PC-9 (cell line): ENCODE results near the gene SH3TC1. TPM values are rescaled to one million over a fixed set of nuclear protein-coding genes. Genes with fewer than 3 reads are reported as not detected.

Experiments used
- BruUV-seq: library from RNA; stranded (reverse); fragments of 400-500 nt; replicated peaks from 2 replicates; lab custom pipeline; 2021; lab: Mats Ljungman, UMichigan
- CTCF ChIA-PET: fragments of 300-600 bp; sonication (Branson Sonifier 250); formaldehyde crosslinking; loops from one replicate; lab custom pipeline; 2022; ENCODE audit warnings: antibody characterized with exemption; lab: Charles Lee
- POLR2A ChIA-PET: fragments of 300-600 bp; sonication (Branson Sonifier 250); formaldehyde crosslinking; loops from one replicate; lab custom pipeline; 2022; ENCODE audit warnings: antibody characterized with exemption; ENCODE audit not compliant: unreplicated experiment; lab: Charles Lee
- DNase-seq, 2 experiments: peaks; one replicate each; pipeline versions ENCODE4 v3.0.0 to v3.0.0-alpha.2; 2015 to 2022; ENCODE audit warnings: mixed read lengths in 1 of 2
- H2AFZ ChIP-seq: fragments of 200-600 bp; sonication (generic); 2 replicates; pipeline ENCODE4 v1.8.1; 2017; ENCODE audit warnings: antibody characterized with exemption
- H3F3A ChIP-seq: fragments of 200-600 bp; sonication (generic); 2 replicates; pipeline ENCODE4 v1.8.1; 2017; ENCODE audit warnings: antibody characterized with exemption, mild to moderate bottlenecking, low read depth; ENCODE audit not compliant: insufficient read depth
- H3K27ac ChIP-seq: fragments of 200-600 bp; sonication (generic); 2 replicates; pipeline ENCODE4 v1.6.1; 2016; ENCODE audit warnings: mixed run types
- H3K27me3 ChIP-seq: fragments of 200-600 bp; sonication (generic); 2 replicates; pipeline ENCODE4 v1.6.1; 2016; ENCODE audit warnings: low read depth, mixed run types; ENCODE audit not compliant: insufficient read depth
- H3K36me3 ChIP-seq: fragments of 200-600 bp; sonication (generic); 2 replicates; pipeline ENCODE4 v1.6.1; 2016; ENCODE audit warnings: low read depth, mixed run types
- H3K4me1 ChIP-seq: fragments of 200-600 bp; sonication (generic); replicated peaks from 2 replicates; pipeline ENCODE4 v1.6.1; 2016; ENCODE audit warnings: mixed run types; ENCODE audit not compliant: insufficient read depth
- H3K4me2 ChIP-seq: fragments of 200-600 bp; sonication (generic); 2 replicates; pipeline ENCODE4 v1.6.1; 2017; ENCODE audit warnings: mixed run types
- H3K4me3 ChIP-seq: fragments of 200-600 bp; sonication (generic); 2 replicates; pipeline ENCODE4 v1.6.1; 2016; ENCODE audit warnings: mixed run types
- H3K79me2 ChIP-seq: fragments of 200-600 bp; sonication (generic); 2 replicates; pipeline ENCODE4 v1.6.1; 2017; ENCODE audit warnings: low read depth, mixed run types
- H3K9me2 ChIP-seq: fragments of 200-600 bp; sonication (generic); 2 replicates; pipeline ENCODE4 v1.8.1; 2017; ENCODE audit warnings: mild to moderate bottlenecking; ENCODE audit not compliant: insufficient read depth
- H3K9me3 ChIP-seq: fragments of 200-600 bp; sonication (generic); 2 replicates; pipeline ENCODE4 v1.8.1; 2016; ENCODE audit warnings: low read depth; ENCODE audit not compliant: insufficient read depth
- H4K20me1 ChIP-seq: fragments of 200-600 bp; sonication (generic); 2 replicates; pipeline ENCODE4 v1.8.1; 2017; ENCODE audit not compliant: insufficient read depth
- EZH2 ChIP-seq: fragments of 200-600 bp; sonication (generic); IDR thresholded peaks from 2 replicates; pipeline ENCODE4 v1.8.0; 2017; ENCODE audit warnings: antibody characterized with exemption, low read depth
- intact Hi-C: fragments of 100-400 bp; cut with micrococcal nuclease; formaldehyde crosslinking; loops from one replicate; pipeline ENCODE4 v1.10.0; 2022; ENCODE audit not compliant: unreplicated experiment
- total RNA-seq: library from RNA; stranded (reverse); gene quantifications from 2 replicates; pipeline ENCODE4 v1.2.3, GENCODE V29; 2021
- TF ChIP-seq, protein P1 (sequence below): fragments of 200-600 bp; sonication (generic); conservative IDR thresholded peaks from 2 replicates; pipeline ENCODE4 v1.6.1; 2017; ENCODE audit warnings: mixed run types, antibody characterized with exemption, mild to moderate bottlenecking, moderate library complexity

The SH3TC1 gene
- total RNA-seq, 1 experiment from 2014 or later = 5.2 TPM

DNA sequence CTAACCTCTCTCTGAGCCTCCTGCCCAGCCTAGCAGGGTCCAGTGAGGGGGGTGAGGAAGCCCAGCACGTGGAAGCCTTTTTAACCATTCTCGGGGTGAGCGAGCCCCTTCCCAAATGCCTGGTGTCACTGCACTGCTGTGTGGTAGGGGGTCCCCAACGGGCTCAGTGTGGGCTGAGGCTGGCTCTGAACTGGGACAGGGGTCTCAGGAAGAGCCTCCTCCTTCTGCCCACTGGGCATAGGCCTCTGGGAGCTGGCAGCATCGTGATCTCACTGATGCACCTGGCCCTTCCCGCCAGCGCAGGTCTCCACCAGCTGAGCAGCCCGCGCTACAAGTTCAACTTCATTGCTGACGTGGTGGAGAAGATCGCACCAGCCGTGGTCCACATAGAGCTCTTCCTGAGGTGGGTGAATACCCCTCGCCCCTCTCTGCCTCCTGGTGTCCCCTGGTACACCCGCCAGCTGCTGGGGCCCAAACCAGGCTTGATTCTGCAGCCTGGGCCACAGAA lies 83.1 kb downstream of the SH3TC1 start:
- Histone ChIP-seq H2AFZ (no peak overlapping the region), H3K36me3 (no peaks in the 10 kb centered on the region), H3K4me3 (no peak overlapping the region), H3K79me2 (no peaks in the 10 kb centered on the region), H4K20me1 (no peaks in the 10 kb centered on the region), H3K4me2 (no peak overlapping the region), H3K27me3 (no peaks in the 10 kb centered on the region), H3K9me2 (no peaks in the 10 kb centered on the region), H3K27ac (no peak overlapping the region), H3F3A (no peaks in the 10 kb centered on the region), H3K9me3 (no peaks in the 10 kb centered on the region), H3K4me1 (no peaks in the 10 kb centered on the region)
- DNase-seq = no peak
- BruUV-seq = no TSS peak
- CTCF ChIA-PET = no interaction called here
- TF ChIP-seq EZH2 = no peak
- TF ChIP-seq, protein P1, sequence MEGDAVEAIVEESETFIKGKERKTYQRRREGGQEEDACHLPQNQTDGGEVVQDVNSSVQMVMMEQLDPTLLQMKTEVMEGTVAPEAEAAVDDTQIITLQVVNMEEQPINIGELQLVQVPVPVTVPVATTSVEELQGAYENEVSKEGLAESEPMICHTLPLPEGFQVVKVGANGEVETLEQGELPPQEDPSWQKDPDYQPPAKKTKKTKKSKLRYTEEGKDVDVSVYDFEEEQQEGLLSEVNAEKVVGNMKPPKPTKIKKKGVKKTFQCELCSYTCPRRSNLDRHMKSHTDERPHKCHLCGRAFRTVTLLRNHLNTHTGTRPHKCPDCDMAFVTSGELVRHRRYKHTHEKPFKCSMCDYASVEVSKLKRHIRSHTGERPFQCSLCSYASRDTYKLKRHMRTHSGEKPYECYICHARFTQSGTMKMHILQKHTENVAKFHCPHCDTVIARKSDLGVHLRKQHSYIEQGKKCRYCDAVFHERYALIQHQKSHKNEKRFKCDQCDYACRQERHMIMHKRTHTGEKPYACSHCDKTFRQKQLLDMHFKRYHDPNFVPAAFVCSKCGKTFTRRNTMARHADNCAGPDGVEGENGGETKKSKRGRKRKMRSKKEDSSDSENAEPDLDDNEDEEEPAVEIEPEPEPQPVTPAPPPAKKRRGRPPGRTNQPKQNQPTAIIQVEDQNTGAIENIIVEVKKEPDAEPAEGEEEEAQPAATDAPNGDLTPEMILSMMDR = no peak
- POLR2A ChIA-PET = no interaction called here
- intact Hi-C loops = no loop called here

GRCh38 chr4:8282742-8283141 lies 83.7 kb downstream of the SH3TC1 start:
- no peaks in the 10 kb centered on the region for H3K4me1 ChIP-seq
- DNase-seq = no peak
- H3K36me3 ChIP-seq = no peaks in the 10 kb centered on the region
- no peaks in the 10 kb centered on the region for H3K27me3 ChIP-seq
- ChIA-PET POLR2A (no interaction called here), CTCF (no interaction called here)
- H3K9me3 ChIP-seq = no peaks in the 10 kb centered on the region
- no peaks in the 10 kb centered on the region for H3K79me2 ChIP-seq
- TF ChIP-seq EZH2 = no peak
- TF ChIP-seq, protein P1 = no peak
- H3K27ac ChIP-seq = no peak overlapping the region
- H2AFZ ChIP-seq = no peak overlapping the region
- no peaks in the 10 kb centered on the region for H3F3A ChIP-seq
- BruUV-seq = no TSS peak
- H3K4me2 ChIP-seq = no peak overlapping the region
- H4K20me1 ChIP-seq = no peaks in the 10 kb centered on the region
- H3K4me3 ChIP-seq = no peak overlapping the region
- H3K9me2 ChIP-seq = no peaks in the 10 kb centered on the region
- intact Hi-C loops = no loop called here

DNA sequence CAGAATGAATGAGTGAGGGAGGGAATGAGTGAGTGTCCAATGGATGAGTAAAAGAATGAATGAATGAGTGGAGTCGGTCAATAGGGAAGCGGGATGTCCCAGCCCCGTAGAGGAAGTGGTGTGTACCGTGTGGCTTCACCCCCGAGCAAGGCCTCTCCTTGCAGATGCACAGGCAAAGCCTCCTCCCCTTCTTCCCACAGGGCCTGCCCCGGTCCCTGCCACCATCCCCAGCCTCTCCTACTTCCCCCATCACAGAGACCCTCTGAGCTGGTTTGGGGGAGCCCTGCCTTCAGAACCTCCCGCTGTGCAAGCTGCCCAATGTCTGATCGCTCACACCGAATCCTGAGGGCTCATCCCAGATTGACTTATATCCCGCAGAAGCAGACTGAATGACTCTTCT lies 84.1 kb downstream of the SH3TC1 start:
- H3K4me1 ChIP-seq = no peaks in the 10 kb centered on the region
- no peaks in the 10 kb centered on the region for H3K9me3 ChIP-seq
- no peaks in the 10 kb centered on the region for H3K9me2 ChIP-seq
- no peaks in the 10 kb centered on the region for H4K20me1 ChIP-seq
- no peaks in the 10 kb centered on the region for H3K79me2 ChIP-seq
- no TSS peak for BruUV-seq
- intact Hi-C loops = no loop called here
- no peak overlapping the region for H3K4me2 ChIP-seq
- no peak for DNase-seq
- no peak overlapping the region for H3K27ac ChIP-seq
- H2AFZ ChIP-seq = no peak overlapping the region
- H3K36me3 ChIP-seq = no peaks in the 10 kb centered on the region
- ChIA-PET CTCF (no interaction called here), POLR2A (no interaction called here)
- TF ChIP-seq, protein P1 = no peak
- TF ChIP-seq EZH2 = no peak
- H3F3A ChIP-seq = no peaks in the 10 kb centered on the region
- no peaks in the 10 kb centered on the region for H3K27me3 ChIP-seq
- no peak overlapping the region for H3K4me3 ChIP-seq
